ENCODE measurements around the gene WNT6.

Gene WNT6

DNA sequence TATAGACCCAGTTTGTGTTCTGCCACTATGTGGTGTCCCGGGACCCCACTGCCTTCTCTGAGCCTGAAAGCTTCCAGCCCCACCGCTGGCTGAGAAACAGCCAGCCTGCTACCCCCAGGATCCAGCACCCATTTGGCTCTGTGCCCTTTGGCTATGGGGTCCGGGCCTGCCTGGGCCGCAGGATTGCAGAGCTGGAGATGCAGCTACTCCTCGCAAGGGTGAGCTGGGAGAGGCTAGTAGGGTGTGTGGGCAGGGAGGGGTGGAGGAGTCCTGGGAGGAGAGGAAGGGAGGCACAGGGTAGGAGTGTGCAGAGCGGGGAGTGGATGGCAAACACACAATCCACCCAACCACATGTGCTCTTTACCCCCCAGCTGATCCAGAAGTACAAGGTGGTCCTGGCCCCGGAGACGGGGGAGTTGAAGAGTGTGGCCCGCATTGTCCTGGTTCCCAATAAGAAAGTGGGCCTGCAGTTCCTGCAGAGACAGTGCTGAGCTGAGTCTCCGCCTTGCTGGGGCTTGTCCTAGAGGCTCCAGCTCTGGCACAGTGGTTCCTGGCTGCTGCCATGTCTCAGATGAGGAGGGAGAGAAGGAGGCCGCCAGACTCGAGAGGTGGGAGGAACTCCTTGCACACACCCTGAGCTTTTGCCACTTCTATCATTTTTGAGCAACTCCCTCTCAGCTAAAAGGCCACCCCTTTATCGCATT is 44.9 kb upstream of the WNT6 start:
- TF ChIP-seq, protein P1, sequence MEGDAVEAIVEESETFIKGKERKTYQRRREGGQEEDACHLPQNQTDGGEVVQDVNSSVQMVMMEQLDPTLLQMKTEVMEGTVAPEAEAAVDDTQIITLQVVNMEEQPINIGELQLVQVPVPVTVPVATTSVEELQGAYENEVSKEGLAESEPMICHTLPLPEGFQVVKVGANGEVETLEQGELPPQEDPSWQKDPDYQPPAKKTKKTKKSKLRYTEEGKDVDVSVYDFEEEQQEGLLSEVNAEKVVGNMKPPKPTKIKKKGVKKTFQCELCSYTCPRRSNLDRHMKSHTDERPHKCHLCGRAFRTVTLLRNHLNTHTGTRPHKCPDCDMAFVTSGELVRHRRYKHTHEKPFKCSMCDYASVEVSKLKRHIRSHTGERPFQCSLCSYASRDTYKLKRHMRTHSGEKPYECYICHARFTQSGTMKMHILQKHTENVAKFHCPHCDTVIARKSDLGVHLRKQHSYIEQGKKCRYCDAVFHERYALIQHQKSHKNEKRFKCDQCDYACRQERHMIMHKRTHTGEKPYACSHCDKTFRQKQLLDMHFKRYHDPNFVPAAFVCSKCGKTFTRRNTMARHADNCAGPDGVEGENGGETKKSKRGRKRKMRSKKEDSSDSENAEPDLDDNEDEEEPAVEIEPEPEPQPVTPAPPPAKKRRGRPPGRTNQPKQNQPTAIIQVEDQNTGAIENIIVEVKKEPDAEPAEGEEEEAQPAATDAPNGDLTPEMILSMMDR (conservative IDR thresholded peaks at IDR 0.05; ENCODE audit: low read depth, low read length), result no peak
- H3K4me3 ChIP-seq (ENCODE audit: low read depth, low read length), result no peak overlapping the region
- DNase-seq (ENCODE audit: low read depth), result no peak

DNA sequence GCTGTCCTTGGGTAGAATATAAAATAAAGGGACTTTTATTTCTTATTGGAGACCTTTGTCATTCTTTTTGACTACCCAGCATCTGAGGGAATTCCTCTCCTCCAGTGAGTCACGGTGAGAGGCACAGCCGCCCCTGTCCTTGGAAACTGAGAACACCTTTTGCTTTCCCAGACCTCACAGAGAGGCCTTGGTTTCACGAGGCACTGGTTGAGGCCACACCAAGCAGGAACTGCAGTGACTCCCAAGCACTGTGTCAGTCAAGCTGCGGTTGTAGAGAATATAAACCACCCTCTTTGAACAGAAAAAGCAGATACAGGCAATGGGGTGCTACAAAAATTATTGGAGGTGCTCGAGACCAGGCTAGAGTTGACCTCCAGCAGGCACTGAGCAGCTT is 44.4 kb upstream of the WNT6 start:
- no peak for DNase-seq (ENCODE audit: low read depth)
- TF ChIP-seq, protein P1 (conservative IDR thresholded peaks at IDR 0.05; ENCODE audit: low read depth, low read length), result no peak
- no peak overlapping the region for H3K4me3 ChIP-seq (ENCODE audit: low read depth, low read length)

DNA sequence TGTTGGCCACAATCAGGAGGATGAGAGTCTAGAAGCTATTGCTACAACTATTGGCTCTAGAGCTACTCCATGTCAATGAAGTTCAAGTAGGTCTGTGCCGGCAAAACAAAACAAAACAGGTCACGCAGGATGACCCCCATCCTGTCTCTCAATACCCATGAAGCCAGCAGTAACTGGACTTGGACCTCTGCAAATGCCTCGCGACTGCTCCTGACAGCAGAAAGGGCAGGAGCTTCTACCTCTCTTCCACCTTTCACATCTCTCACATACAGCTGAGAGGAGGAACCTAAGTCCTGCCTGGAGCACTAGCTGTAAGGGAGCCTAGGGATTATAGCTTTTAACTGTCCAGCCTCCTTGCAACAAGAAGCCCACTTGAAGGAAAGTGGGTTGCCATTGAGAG is 44.0 kb upstream of the WNT6 start:
- TF ChIP-seq, protein P1 (conservative IDR thresholded peaks at IDR 0.05; ENCODE audit: low read depth, low read length), result no peak
- no peak for DNase-seq (ENCODE audit: low read depth)
- H3K4me3 ChIP-seq (ENCODE audit: low read depth, low read length), result no peak overlapping the region

DNA sequence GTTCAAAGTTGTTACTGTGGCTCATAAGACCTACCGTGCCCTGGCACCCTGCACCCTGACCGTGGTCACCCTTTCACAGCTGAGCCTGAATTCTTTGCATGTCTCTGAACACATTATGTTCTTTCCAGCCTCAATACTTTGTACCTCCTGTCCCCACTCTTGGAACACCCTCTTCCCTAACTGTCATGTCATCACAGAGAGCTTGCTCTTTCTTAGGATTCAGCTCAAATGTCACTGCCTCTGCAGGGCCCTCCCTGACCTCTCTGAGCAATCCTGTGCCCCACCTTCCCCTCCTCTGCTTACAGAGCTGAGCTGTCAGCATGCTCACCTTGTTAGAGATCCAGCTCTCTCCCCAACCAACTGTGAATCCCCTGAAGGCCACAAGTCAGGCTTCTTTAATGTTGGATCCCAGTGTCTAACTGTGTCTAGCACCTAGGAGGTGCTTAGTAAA is 43.0 kb upstream of the WNT6 start:
- no peak overlapping the region for H3K4me3 ChIP-seq (ENCODE audit: low read depth, low read length)
- TF ChIP-seq, protein P1 (conservative IDR thresholded peaks at IDR 0.05; ENCODE audit: low read depth, low read length), result no peak
- no peak for DNase-seq (ENCODE audit: low read depth)

DNA sequence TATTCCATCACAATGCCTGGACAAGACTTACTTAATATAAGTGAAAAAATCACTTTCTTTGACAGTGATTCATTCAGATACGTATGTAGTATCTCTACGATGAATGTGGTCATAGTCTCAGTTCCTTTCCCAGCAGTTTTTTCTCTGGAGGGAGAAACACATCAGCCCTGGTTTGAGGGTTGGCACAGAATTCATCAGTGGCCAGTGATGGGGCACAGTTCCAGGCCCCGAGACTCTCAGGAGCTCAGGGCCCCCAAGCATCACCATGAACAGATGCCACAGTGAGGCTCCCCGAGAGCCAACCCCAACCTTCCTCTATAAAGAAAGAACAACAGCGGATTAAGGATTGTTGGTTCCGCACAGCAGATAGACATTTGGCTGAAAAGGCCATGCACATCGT is 40.5 kb upstream of the WNT6 start:
- TF ChIP-seq, protein P1 (conservative IDR thresholded peaks at IDR 0.05; ENCODE audit: low read depth, low read length), result no peak
- no peak for DNase-seq (ENCODE audit: low read depth)
- H3K4me3 ChIP-seq (ENCODE audit: low read depth, low read length), result no peak overlapping the region

DNA sequence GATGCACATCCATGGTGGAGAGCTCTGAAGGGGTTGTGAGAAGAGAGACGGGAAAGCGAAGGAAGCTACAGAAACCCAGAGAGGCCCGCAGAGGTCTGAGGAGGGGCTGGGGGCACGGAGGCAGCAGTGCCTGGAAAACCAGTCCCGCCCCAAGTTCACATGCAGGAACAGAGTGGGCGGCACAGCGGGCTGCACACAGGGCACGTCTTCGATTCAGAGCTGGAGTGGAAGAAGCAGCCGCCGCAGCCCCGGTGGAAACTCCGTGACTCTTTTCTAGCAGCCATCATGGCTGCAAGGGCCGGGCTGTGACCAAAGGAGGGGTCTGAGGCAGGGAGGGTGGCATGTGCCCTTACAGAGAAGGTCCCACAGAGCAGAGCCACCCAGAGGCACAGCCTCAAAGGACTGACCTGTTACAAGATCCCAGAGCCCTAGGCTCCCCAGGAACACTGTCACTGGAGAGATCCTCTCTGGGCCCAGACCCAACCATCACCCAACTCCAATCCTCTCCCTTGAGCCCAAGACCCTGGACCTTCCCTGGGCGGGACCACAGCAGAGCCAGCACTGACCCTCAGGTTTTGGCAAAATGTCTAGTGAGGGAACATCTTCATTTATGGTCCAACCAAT is 38.7 kb upstream of the WNT6 start:
- TF ChIP-seq, protein P1 (conservative IDR thresholded peaks at IDR 0.05; ENCODE audit: low read depth, low read length), result no peak
- DNase-seq (ENCODE audit: low read depth), result no peak
- no peak overlapping the region for H3K4me3 ChIP-seq (ENCODE audit: low read depth, low read length)

Data from choroid plexus epithelial cell (primary cell).